CD4-positive, alpha-beta T cell treated with Interleukin-17A for 1 hour (primary cell): ENCODE measurements around the gene ANKRD22.
"Not testable (repeated sequence)": the region's sequence is repeated elsewhere in the genome, so short reads cannot be mapped to it uniquely, and the experiment has no call there.

Source experiments
- DNase-seq: peaks from one replicate; pipeline ENCODE4 v3.0.0-alpha.2; 2020

Gene ANKRD22

GRCh38 chr10:88877298-88877697, 25.7 kb upstream of the ANKRD22 start:
- DNase-seq, result no peak

- no peak for DNase-seq
Observed at GRCh38 chr10:88875081-88875480, 23.4 kb upstream of the ANKRD22 start.

GRCh38 chr10:88874281-88874680, 22.6 kb upstream of the ANKRD22 start:
- no peak for DNase-seq

- DNase-seq, result no peak
Observed at GRCh38 chr10:88873757-88874156, 22.1 kb upstream of the ANKRD22 start.

- no peak for DNase-seq
Observed at GRCh38 chr10:88870089-88870488, 18.4 kb upstream of the ANKRD22 start.

- no peak for DNase-seq
Observed at GRCh38 chr10:88866454-88866853, 14.8 kb upstream of the ANKRD22 start.

- no peak for DNase-seq
Observed at GRCh38 chr10:88865281-88865876, 13.7 kb upstream of the ANKRD22 start.

- DNase-seq, result no peak
Observed at GRCh38 chr10:88861036-88861435, 9.4 kb upstream of the ANKRD22 start.

GRCh38 chr10:88858491-88858890, 6.8 kb upstream of the ANKRD22 start:
- DNase-seq, result no peak

- no peak for DNase-seq
Observed at GRCh38 chr10:88857831-88858230, 6.2 kb upstream of the ANKRD22 start.

- DNase-seq, result no peak
Observed at GRCh38 chr10:88854684-88855083, 3.0 kb upstream of the ANKRD22 start.

GRCh38 chr10:88853155-88853881, 1.7 kb upstream of the ANKRD22 start:
- no peak for DNase-seq

GRCh38 chr10:88852327-88852726, 683 bp upstream of the ANKRD22 start:
- no peak for DNase-seq

GRCh38 chr10:88850712-88851111, 932 bp downstream of the ANKRD22 start:
- no peak for DNase-seq

GRCh38 chr10:88849234-88849633, 2.4 kb downstream of the ANKRD22 start:
- DNase-seq, result no peak

- DNase-seq, result no peak
Observed at GRCh38 chr10:88848499-88848898, 3.1 kb downstream of the ANKRD22 start.

- DNase-seq, result no peak
Observed at GRCh38 chr10:88843171-88843570, 8.5 kb downstream of the ANKRD22 start.

GRCh38 chr10:88841316-88842111, 10.1 kb downstream of the ANKRD22 start:
- DNase-seq, result no peak

GRCh38 chr10:88840881-88841280, 10.8 kb downstream of the ANKRD22 start:
- no peak for DNase-seq

- DNase-seq, result no peak
Observed at GRCh38 chr10:88840104-88840503, 11.5 kb downstream of the ANKRD22 start.

- DNase-seq, result no peak
Observed at GRCh38 chr10:88838766-88839350, 12.8 kb downstream of the ANKRD22 start.

- DNase-seq, result not testable (repeated sequence)
Observed at GRCh38 chr10:88837632-88838031, 14.0 kb downstream of the ANKRD22 start.

GRCh38 chr10:88835910-88836221, 15.8 kb downstream of the ANKRD22 start:
- no peak for DNase-seq
